NCI-H748 (cell line): ENCODE results near the gene LNP1.
"Not testable (repeated sequence)": the region's sequence is repeated elsewhere in the genome, so short reads cannot be mapped to it uniquely, and the experiment has no call there.

Experiments
- DNase-seq: peaks from one replicate; lab custom pipeline; 2025; ENCODE audit not compliant: unreplicated experiment; lab: John Stamatoyannopoulos, UW

The LNP1 gene

GRCh38 chr3:100400780-100401673 lies at the start of gene LNP1, which contains the start of gene TOMM70:
Gene LNP1 (plus strand): TSS chr3:100401539. CDS start chr3:100429730, 28,191 bp downstream.
Gene TOMM70 (minus strand): TSS chr3:100401089. CDS start chr3:100400949, 140 bp downstream.
- peak; percentile 96 for DNase-seq

GRCh38 chr3:100351770-100352169 lies 49.6 kb upstream of the LNP1 start:
- not testable (repeated sequence) for DNase-seq

- no peak for DNase-seq
Measured at GRCh38 chr3:100352296-100353231, 48.8 kb upstream of the LNP1 start.

DNA sequence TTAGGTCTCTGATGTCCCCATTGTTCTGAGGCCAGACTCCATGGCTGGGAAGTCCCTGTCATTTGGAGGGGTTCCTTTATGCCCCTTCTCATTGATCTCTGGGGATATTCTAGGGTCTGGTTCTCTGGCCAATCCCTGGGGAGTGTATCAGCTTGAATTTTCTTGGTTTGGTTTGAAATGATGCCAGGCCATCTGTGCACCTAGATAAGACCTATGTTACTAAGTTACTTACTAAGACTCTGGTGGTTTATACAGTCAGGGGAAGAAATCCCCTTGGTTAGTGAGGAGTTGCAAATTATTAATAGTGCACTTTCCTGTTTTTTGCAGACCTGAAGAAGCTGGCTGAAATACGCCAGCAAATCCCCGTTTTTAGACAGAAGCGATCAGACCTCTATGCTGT lies 46.5 kb upstream of the LNP1 start:
- DNase-seq, result no peak

GRCh38 chr3:100358413-100358812 lies 42.9 kb upstream of the LNP1 start:
- no peak for DNase-seq

DNA sequence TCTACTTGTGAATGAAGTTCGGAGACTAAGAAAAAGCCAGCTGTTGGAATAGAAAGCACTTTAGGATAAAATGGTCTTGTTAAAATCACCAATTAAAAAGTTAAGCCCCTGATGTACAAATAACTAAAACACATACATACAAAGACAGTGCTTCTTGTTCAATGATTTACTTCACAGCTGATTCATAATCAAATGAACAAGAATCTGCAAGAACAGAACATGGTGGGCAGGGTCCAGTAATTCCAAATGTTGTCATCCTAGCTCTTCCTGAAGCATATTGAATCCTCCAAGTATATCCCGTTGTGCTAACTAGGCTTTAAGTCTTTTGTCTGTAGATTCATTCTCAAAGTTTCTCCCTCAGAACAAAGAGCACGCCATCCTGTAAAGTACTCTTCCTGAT lies 42.3 kb upstream of the LNP1 start:
- no peak for DNase-seq

DNA sequence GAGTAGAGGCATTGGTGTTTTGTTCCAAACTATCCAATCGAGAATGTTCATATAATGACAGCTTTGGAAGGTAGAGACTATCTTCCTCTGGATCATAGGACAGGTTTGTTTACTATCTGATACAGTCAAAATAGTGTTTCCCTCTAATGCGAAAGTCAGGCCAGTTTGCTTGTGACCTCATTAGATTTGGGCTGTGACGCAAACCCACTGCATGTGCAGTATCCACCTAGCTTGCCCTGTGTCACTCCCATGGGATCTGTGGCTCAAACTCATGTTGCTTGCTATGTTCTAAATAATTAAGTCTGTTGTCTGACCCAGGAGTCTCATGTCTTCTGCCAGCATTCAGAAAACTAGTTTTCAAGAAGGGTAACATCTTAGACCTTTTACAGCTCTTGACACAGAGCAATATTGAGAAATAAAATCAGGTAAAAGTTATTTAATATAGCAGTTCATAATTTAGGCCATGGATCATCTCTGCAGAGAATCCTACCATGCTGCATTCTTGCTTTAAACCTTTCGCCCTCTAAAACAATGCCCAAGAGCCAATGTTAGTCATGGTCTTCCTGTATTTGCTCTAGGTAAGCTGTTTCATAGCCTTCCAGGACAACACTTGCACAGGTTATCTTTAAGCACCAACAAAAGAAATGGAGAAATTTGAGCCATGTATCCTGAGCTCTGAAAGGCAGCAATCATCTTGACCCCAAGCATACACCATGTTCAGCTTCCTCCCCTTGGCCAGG lies 40.4 kb upstream of the LNP1 start:
- no peak for DNase-seq

GRCh38 chr3:100361897-100362296 lies 39.4 kb upstream of the LNP1 start:
- DNase-seq, result no peak

DNA sequence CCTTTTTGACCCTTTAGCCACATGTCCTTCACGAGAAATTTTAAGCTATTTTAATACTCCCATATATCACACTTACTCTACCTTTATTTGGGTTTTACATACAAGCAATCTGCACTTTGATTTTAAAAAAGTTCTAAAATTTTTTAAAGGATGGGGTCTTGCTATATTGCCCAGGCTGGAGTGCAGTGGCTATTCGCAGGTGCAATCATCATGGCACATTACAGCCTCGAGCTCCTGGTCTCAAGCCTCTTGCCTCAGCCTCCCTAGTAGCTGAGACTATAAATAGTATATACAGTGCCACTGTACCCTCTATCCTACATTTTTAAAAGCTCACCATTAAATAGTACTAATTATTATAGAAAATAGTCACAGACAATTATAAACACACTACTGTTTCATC lies 36.9 kb upstream of the LNP1 start:
- no peak for DNase-seq

GRCh38 chr3:100366424-100366823 lies 34.9 kb upstream of the LNP1 start:
- DNase-seq, result no peak

DNA sequence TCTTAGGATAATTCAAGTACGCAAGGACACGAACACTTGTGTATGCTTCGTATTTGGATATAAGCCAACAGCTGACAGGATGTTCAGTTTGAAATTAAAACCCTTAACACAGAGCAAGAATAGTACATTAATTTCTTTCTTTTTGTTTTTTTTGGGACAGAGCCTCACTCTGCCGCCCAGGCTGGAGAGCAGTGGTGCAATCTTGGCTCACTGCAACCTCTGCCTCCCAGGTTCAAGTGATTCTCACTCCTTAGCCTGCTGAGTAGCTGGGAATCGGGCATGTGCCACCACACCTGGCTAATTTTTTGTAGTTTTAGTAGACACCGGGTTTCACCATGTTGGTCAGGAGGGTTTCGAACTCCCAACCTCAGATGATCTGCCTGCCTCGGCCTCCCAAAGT lies 32.9 kb upstream of the LNP1 start:
- no peak for DNase-seq

DNA sequence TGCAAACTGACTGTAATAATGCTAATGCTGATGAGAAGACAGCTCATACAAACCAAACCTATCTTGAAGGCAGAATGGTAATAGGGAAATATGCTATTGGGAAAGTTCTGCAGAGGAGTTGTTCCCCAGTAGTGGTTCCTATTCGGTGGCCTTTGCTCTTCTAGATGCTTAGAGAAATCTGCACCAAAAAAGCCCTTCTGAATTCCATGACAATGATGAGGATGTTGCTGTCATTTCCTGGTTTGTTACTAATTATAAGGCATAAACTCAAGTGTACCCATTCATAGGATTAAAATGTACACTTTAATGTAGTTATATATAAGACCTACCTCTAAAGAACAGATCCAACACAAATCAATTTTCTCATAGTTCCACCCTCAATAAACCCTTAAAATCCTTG lies 30.6 kb upstream of the LNP1 start:
- no peak for DNase-seq

DNA sequence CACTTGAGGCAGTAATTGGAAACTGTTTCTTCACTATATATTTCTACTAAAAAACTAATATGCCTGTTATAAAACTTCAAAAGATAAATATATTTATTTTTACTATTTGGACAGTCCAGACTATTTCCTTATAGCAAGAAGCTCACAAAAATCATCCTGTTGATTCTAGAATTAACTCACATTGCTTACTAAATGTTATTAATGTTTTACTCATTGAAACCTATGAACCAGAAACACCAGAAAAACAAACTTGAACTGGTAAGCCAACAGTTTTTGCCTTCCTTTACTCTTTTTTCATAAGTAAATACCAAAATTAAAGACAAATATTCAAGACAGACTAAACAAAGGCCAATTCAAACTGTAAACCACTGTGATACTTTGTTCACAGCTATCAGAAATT lies 26.8 kb upstream of the LNP1 start:
- no peak for DNase-seq

DNA sequence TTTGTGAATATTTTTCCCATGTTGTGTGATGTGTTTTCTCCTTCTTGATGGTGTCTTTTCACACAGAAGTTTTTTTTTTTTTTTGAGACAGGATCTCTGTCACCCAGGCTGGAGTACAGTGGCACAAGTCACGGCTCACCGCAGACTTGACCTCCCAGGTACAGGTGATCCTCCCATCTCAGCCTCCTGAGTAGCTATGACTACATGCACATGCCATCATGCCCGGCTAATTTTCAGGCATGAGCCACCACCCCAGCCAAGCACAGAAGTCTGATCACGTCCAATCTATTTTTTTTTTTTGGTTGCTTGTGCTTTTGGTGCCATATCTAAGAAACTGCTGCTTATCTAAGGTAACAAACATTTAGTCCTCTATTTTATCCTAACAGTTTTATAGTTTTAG lies 25.0 kb upstream of the LNP1 start:
- no peak for DNase-seq

- no peak for DNase-seq
Measured at GRCh38 chr3:100384733-100385525, 16.4 kb upstream of the LNP1 start.

DNA sequence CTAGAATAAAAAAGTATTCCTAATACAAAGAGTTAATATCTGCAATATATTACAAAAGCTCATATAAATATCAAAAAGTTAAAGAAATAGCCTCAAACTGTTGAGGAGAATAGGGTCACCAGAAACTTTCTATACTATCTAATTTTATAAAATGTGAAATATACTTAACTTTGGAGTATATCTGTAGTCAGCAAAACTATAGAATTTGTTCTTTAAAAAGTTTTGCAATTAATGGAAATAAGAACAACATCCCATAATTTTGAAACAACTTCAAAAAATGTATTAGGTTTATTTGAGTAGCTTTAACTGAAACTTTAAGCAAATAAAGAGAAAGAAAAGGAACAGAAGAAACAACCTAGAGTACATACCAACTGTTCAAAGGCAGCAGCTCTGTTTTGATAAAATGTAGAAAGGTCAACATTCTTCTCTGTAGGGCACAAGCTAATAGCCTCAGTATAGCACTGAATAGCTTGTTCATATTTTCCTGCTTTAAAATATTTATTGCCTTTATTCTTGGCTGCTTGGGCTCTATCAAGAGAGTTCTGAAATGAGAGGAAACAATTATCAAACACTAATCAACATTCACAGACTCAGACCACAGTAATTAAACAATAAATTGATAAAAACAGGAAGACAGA lies 14.8 kb upstream of the LNP1 start:
- DNase-seq, result no peak

DNA sequence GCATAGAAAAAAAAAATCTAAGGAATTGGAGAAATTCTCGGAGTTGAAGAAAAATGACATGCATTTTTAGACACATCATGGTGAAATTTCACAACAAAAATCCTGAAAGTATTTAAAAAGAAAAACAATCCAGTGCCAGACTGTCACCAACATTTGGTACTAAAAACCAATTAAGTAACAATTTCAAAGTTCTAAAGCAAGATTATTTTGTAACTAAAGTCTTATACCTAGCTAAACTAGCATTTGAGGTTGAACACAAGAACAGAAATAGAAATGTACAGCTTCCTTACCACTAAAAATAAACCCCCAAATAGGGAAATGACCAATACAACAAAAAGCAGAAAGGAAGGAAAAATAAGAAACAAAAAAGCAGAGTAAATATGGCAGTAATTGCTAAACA lies 12.3 kb upstream of the LNP1 start:
- no peak for DNase-seq

- no peak for DNase-seq
Measured at GRCh38 chr3:100395679-100396431, 5.5 kb upstream of the LNP1 start.

GRCh38 chr3:100396967-100397366 lies 4.4 kb upstream of the LNP1 start:
- no peak for DNase-seq
